Left ventricle myocardium inferior (tissue), 1 donor: ENCODE measurements around the gene TNNC2. TPM values are rescaled to one million over a fixed set of nuclear protein-coding genes. Genes with fewer than 3 reads are reported as not detected.

ENCODE experiments used
- DNase-seq: peaks from one replicate; pipeline ENCODE4 v3.0.0-alpha.2; 2020
- H3K27ac ChIP-seq: fragments of 200-600 bp; replicated peaks from 2 replicates; pipeline ENCODE4 v1.8.0; 2021
- H3K27me3 ChIP-seq: fragments of 200-600 bp; 2 replicates; pipeline ENCODE4 v1.8.0; 2021; ENCODE audit warnings: low read depth
- H3K36me3 ChIP-seq: fragments of 200-600 bp; 2 replicates; pipeline ENCODE4 v1.8.0; 2021
- H3K4me1 ChIP-seq: fragments of 200-600 bp; 2 replicates; pipeline ENCODE4 v1.8.0; 2021
- H3K4me3 ChIP-seq: fragments of 200-600 bp; 2 replicates; pipeline ENCODE4 v1.8.0; 2021; ENCODE audit warnings: mild to moderate bottlenecking, moderate library complexity
- H3K9me3 ChIP-seq: fragments of 200-600 bp; replicated peaks from 2 replicates; pipeline ENCODE4 v1.8.0; 2021
- intact Hi-C: fragments of 100-400 bp; cut with micrococcal nuclease; formaldehyde crosslinking; loops from one replicate; pipeline ENCODE4 v1.11.0; 2022
- total RNA-seq: library from RNA; stranded (reverse); fragmentation: NEBNext Ultra II Directional; extraction: Animal tissue kit (Norgen Biotek cat#: 25700); gene quantifications from one replicate; pipeline ENCODE4 v1.2.1, GENCODE V29; 2021
- TF ChIP-seq, protein P1 (sequence below): fragments of 200-600 bp; IDR thresholded peaks from 2 replicates; pipeline ENCODE4 v1.8.0; 2021; ENCODE audit warnings: antibody characterized with exemption, mild to moderate bottlenecking, borderline replicate concordance
- donor health status: DM: no; HTN: yes; CAD: no; lungs with severe emphysema.

The TNNC2 gene
- total RNA-seq, 1 donor from 2014 or later, result 0.33 TPM

DNA sequence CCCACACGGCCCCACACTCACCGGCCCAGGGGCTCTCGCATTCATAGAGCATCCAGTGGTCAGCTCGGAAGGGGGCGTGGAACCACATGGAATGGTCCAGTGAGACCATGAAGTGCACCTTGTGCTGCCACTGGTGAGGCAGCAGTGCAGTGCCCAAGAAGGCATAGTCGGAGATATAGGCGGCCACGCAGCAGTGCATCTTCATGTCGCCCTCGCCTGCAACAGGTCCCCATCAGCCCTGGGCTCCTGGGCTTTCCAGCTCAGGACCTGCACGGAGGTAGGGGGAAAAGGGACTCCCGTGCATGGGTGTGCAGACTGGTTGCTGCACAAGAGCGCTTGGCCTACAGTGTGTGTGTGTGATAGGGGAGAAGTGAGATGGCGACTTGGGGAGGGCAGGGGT, 16.4 kb upstream of the TNNC2 start:
- peaks cover 93% of the 10 kb centered on the region for H3K36me3 ChIP-seq
- peaks cover 38% of the 10 kb centered on the region for H3K4me1 ChIP-seq
- H3K4me3 ChIP-seq, result no peak overlapping the region
- no peak for DNase-seq
- intact Hi-C loops, result no loop called here
- TF ChIP-seq, protein P1, sequence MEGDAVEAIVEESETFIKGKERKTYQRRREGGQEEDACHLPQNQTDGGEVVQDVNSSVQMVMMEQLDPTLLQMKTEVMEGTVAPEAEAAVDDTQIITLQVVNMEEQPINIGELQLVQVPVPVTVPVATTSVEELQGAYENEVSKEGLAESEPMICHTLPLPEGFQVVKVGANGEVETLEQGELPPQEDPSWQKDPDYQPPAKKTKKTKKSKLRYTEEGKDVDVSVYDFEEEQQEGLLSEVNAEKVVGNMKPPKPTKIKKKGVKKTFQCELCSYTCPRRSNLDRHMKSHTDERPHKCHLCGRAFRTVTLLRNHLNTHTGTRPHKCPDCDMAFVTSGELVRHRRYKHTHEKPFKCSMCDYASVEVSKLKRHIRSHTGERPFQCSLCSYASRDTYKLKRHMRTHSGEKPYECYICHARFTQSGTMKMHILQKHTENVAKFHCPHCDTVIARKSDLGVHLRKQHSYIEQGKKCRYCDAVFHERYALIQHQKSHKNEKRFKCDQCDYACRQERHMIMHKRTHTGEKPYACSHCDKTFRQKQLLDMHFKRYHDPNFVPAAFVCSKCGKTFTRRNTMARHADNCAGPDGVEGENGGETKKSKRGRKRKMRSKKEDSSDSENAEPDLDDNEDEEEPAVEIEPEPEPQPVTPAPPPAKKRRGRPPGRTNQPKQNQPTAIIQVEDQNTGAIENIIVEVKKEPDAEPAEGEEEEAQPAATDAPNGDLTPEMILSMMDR, result no peak
- H3K27ac ChIP-seq, result peak overlapping the region; percentile 32
- H3K27me3 ChIP-seq, result no peaks in the 10 kb centered on the region
- no peaks in the 10 kb centered on the region for H3K9me3 ChIP-seq

DNA sequence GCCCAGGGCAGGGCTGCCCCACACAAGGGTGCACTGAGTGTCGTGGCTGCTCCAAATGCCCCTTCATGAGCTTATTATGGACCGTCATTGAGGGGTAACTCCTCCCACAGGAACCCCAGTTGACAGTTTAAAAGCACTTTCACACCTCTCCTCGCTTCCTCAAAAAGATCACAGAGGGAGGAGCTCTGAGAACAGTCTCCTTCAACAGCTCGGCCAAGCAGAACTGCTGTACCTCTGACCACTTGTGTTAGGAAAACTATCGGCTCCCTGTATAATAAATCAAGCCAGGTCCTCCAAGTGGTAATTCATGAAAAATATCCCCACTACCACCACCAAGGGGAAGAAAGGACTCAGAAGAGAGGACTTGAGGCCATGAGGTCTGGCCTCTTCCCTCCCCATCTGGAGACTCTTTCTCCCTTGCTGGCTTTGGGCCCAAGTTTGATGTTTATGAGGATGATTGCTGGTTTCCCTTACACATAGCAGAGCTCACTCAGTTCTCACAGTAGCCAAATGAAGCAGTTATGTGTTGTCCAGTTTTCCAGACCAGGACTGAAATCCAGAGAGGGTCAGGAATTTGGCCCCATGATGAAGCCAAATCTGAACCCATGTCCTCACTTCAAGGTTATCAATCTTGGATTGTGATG, 15.2 kb upstream of the TNNC2 start:
- Histone ChIP-seq H3K9me3 (no peaks in the 10 kb centered on the region), H3K36me3 (peaks cover 96% of the 10 kb centered on the region), H3K27me3 (no peaks in the 10 kb centered on the region), H3K4me3 (no peak overlapping the region), H3K4me1 (peaks cover 40% of the 10 kb centered on the region), H3K27ac (peak overlapping the region; percentile 32)
- TF ChIP-seq, protein P1, result no peak
- intact Hi-C loops, result no loop called here
- no peak for DNase-seq

DNA sequence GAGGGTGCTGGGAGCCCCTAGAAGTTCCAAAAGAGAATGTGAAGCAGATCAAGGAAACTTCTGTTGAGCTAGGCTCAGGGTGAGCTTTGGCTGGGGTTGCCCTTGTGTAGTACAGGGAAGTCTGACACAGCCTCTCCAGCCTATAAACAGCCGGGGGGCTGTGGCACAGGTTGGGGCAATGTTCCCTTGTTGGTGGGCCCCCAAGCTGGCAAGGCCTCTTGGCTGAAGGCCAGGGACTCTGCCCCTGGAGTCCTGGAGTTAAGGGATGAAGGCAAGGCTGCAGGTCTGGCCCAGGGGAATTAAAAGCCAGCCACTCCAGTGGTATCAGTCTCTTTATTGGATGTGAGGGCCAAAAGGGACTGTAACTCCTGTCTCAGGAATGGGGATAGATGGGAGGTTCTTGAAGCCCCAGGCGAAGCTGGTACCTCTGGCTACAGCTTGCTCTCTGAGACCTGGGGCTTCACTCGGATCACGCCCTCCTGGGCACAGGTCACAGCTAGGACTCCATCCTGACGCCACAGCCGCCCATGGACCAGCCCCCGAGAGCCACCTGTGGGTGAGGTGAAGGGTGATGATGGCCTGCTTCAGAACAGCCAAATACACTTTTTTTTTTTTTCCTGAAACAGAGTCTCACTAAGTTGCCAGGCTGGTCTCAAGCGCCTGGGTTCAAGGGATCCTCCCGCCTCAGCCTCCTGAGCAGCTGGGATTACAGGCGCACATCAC, 14.5 kb upstream of the TNNC2 start:
- H3K4me3 ChIP-seq, result no peak overlapping the region
- H3K4me1 ChIP-seq, result peaks cover 47% of the 10 kb centered on the region
- no peaks in the 10 kb centered on the region for H3K9me3 ChIP-seq
- H3K27ac ChIP-seq, result peak overlapping the region; percentile 32
- no peaks in the 10 kb centered on the region for H3K27me3 ChIP-seq
- intact Hi-C loops, result no loop called here
- TF ChIP-seq, protein P1, result no peak
- DNase-seq, result no peak
- peaks cover 95% of the 10 kb centered on the region for H3K36me3 ChIP-seq

DNA sequence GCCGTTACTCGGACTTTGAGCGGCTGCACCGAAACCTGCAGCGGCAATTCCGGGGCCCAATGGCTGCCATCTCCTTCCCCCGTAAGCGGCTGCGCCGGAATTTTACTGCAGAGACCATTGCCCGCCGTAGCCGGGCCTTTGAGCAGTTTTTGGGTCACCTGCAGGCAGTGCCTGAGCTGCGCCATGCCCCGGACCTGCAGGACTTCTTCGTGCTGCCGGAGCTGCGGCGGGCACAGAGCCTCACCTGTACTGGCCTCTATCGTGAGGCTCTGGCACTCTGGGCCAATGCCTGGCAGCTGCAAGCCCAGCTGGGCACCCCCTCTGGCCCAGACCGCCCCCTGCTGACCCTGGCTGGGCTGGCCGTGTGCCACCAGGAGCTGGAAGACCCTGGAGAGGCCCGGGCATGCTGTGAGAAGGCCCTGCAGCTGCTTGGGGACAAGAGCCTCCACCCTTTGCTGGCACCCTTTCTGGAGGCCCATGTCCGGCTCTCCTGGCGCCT, 13.6 kb upstream of the TNNC2 start:
- H3K9me3 ChIP-seq, result no peaks in the 10 kb centered on the region
- H3K36me3 ChIP-seq, result peaks cover 88% of the 10 kb centered on the region
- no peak overlapping the region for H3K4me3 ChIP-seq
- TF ChIP-seq, protein P1, result no peak
- peaks cover 55% of the 10 kb centered on the region for H3K4me1 ChIP-seq
- H3K27ac ChIP-seq, result no peak overlapping the region
- H3K27me3 ChIP-seq, result no peaks in the 10 kb centered on the region
- no peak for DNase-seq
- intact Hi-C loops, result no loop called here

DNA sequence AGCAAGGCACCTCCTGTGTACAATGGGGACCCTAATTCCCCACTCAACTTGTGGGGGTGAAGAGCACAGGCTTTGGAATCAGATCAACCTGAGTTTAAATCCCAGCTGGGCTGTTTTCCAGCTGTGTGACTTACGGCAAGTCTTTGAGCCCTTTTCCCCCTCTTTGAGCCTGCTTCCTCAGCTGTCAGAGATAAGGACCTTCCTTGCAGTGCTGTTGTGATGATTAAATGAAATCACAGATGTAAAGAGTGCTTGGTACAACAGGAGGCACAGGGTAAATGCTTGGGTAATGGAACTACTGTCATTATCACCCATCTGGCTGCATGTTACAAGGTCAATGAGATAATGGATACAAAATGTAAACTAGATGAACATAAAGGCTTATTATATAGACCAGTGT, 9.7 kb upstream of the TNNC2 start:
- TF ChIP-seq, protein P1, result no peak
- Histone ChIP-seq H3K36me3 (peaks cover 50% of the 10 kb centered on the region), H3K27ac (peak overlapping the region; percentile 96), H3K9me3 (no peaks in the 10 kb centered on the region), H3K4me1 (peaks cover 64% of the 10 kb centered on the region), H3K4me3 (peak overlapping the region; percentile 11), H3K27me3 (no peaks in the 10 kb centered on the region)
- DNase-seq, result no peak
- intact Hi-C loops, result no loop called here
